H1 (cell line): ENCODE results near the gene LMBR1. TPM values are rescaled to one million over a fixed set of nuclear protein-coding genes. Genes with fewer than 3 reads are reported as not detected.

Experiments
- ASH2L ChIP-seq: fragments of 200-600, 300-600 bp; sonication (generic); IDR thresholded peaks from one replicate; pipeline ENCODE4 v1.7.1; 2017; ENCODE audit warnings: low read length
- CBX5 ChIP-seq: fragments of 300-800, 300-1000 bp; sonication (generic); IDR thresholded peaks from 2 replicates; pipeline ENCODE4 v1.7.1; 2016; ENCODE audit warnings: antibody characterized with exemption, low read length, low read depth
- EGR1 ChIP-seq: IDR thresholded peaks from 2 replicates; pipeline ENCODE4 v1.6.1; 2011; ENCODE audit warnings: low read depth, low read length, borderline replicate concordance
- HDAC6 ChIP-seq: IDR thresholded peaks from one replicate; pipeline ENCODE4 v1.7.1; 2012; ENCODE audit warnings: low read depth, mild to moderate bottlenecking, inconsistent platforms, low read length, moderate library complexity
- TCF12 ChIP-seq: IDR thresholded peaks from 2 replicates; pipeline ENCODE4 v1.6.1; 2011; ENCODE audit warnings: low read depth, mild to moderate bottlenecking, low read length
- YY1 ChIP-seq: IDR thresholded peaks from 2 replicates; pipeline ENCODE4 v1.6.1; 2011; ENCODE audit warnings: low read depth, mild to moderate bottlenecking, low read length
- polyA plus RNA-seq, 7 experiments: library from polyadenylated mRNA; depleted of rRNA in 3 of 7; stranded (reverse) in 5 of 7; unstranded in 2 of 7; fragments of >200 nt in 5 of 7; fragments of 200-250 nt in 2 of 7; gene quantifications; 1 replicate in 5 of 7; 2 replicates in 1 of 7; 4 replicates in 1 of 7; pipeline versions ENCODE4 v1.2.1 to v1.2.3, GENCODE V29; 2011 to 2013; ENCODE audit warnings: missing spikeins in 2 of 7, mixed read lengths in 2 of 7
- total RNA-seq: library from RNA; stranded (reverse); fragmentation: NEBNext Ultra II Directional; extraction: Animal tissue kit (Norgen Biotek cat#: 25700); gene quantifications from 2 replicates; pipeline ENCODE4 v1.2.1, GENCODE V29; 2021
- TF ChIP-seq, protein P1 (sequence below): IDR thresholded peaks from 2 replicates; pipeline ENCODE4 v1.6.1; 2011; ENCODE audit warnings: low read length, improper control_type of control experiment
- TF ChIP-seq, protein P2 (sequence below): fragments of 300-600 bp; sonication (generic); IDR thresholded peaks from 2 replicates; pipeline ENCODE4 v1.7.1; 2012; ENCODE audit warnings: low read length, moderate library complexity, mild to moderate bottlenecking, inconsistent platforms; ENCODE audit not compliant: insufficient replicate concordance

LMBR1 gene
- total and polyA plus RNA-seq, 2 of the 8 experiments (the other 6 are each of a cell fraction or from before 2014, with no cell fraction given) = 15.1 to 70.4 TPM

DNA sequence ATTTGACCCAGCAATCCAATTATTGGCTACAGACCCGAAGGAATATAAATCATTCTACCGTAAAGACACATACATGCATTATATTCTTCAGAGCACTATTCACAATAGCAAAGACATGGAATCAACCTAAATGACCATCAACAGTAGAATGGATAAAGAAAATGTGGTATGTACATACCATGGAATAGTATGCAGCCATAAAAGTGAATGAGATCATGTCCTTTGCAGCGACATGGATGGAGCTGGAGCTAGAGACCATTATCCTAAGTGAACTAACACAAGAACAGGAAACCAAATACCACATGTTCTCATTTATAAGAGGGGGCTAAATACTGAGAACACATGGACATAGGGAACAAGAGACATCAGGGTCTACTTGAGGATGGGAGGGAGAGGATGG, 44.0 kb downstream of the LMBR1 start (continued):
- no peak for TF ChIP-seq CBX5
- no peak for TF ChIP-seq EGR1
- no peak for TF ChIP-seq TCF12
- no peak for TF ChIP-seq HDAC6
- TF ChIP-seq, protein P1, sequence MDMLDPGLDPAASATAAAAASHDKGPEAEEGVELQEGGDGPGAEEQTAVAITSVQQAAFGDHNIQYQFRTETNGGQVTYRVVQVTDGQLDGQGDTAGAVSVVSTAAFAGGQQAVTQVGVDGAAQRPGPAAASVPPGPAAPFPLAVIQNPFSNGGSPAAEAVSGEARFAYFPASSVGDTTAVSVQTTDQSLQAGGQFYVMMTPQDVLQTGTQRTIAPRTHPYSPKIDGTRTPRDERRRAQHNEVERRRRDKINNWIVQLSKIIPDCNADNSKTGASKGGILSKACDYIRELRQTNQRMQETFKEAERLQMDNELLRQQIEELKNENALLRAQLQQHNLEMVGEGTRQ = no peak
- no peak for TF ChIP-seq YY1
- TF ChIP-seq, protein P2, sequence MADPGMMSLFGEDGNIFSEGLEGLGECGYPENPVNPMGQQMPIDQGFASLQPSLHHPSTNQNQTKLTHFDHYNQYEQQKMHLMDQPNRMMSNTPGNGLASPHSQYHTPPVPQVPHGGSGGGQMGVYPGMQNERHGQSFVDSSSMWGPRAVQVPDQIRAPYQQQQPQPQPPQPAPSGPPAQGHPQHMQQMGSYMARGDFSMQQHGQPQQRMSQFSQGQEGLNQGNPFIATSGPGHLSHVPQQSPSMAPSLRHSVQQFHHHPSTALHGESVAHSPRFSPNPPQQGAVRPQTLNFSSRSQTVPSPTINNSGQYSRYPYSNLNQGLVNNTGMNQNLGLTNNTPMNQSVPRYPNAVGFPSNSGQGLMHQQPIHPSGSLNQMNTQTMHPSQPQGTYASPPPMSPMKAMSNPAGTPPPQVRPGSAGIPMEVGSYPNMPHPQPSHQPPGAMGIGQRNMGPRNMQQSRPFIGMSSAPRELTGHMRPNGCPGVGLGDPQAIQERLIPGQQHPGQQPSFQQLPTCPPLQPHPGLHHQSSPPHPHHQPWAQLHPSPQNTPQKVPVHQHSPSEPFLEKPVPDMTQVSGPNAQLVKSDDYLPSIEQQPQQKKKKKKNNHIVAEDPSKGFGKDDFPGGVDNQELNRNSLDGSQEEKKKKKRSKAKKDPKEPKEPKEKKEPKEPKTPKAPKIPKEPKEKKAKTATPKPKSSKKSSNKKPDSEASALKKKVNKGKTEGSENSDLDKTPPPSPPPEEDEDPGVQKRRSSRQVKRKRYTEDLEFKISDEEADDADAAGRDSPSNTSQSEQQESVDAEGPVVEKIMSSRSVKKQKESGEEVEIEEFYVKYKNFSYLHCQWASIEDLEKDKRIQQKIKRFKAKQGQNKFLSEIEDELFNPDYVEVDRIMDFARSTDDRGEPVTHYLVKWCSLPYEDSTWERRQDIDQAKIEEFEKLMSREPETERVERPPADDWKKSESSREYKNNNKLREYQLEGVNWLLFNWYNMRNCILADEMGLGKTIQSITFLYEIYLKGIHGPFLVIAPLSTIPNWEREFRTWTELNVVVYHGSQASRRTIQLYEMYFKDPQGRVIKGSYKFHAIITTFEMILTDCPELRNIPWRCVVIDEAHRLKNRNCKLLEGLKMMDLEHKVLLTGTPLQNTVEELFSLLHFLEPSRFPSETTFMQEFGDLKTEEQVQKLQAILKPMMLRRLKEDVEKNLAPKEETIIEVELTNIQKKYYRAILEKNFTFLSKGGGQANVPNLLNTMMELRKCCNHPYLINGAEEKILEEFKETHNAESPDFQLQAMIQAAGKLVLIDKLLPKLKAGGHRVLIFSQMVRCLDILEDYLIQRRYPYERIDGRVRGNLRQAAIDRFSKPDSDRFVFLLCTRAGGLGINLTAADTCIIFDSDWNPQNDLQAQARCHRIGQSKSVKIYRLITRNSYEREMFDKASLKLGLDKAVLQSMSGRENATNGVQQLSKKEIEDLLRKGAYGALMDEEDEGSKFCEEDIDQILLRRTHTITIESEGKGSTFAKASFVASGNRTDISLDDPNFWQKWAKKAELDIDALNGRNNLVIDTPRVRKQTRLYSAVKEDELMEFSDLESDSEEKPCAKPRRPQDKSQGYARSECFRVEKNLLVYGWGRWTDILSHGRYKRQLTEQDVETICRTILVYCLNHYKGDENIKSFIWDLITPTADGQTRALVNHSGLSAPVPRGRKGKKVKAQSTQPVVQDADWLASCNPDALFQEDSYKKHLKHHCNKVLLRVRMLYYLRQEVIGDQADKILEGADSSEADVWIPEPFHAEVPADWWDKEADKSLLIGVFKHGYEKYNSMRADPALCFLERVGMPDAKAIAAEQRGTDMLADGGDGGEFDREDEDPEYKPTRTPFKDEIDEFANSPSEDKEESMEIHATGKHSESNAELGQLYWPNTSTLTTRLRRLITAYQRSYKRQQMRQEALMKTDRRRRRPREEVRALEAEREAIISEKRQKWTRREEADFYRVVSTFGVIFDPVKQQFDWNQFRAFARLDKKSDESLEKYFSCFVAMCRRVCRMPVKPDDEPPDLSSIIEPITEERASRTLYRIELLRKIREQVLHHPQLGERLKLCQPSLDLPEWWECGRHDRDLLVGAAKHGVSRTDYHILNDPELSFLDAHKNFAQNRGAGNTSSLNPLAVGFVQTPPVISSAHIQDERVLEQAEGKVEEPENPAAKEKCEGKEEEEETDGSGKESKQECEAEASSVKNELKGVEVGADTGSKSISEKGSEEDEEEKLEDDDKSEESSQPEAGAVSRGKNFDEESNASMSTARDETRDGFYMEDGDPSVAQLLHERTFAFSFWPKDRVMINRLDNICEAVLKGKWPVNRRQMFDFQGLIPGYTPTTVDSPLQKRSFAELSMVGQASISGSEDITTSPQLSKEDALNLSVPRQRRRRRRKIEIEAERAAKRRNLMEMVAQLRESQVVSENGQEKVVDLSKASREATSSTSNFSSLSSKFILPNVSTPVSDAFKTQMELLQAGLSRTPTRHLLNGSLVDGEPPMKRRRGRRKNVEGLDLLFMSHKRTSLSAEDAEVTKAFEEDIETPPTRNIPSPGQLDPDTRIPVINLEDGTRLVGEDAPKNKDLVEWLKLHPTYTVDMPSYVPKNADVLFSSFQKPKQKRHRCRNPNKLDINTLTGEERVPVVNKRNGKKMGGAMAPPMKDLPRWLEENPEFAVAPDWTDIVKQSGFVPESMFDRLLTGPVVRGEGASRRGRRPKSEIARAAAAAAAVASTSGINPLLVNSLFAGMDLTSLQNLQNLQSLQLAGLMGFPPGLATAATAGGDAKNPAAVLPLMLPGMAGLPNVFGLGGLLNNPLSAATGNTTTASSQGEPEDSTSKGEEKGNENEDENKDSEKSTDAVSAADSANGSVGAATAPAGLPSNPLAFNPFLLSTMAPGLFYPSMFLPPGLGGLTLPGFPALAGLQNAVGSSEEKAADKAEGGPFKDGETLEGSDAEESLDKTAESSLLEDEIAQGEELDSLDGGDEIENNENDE = no peak
- no peak for TF ChIP-seq ASH2L
